Measurements from ENCODE around the gene EPHB1. TPM values are rescaled to one million over a fixed set of nuclear protein-coding genes. Genes with fewer than 3 reads are reported as not detected.
A peak's percentile ranks its signal among the peaks of the same experiment; 100 is the strongest.

EPHB1 gene
- total RNA-seq, 4 donors from 2014 or later: 0.30 to 5.3 (median 2.6) TPM

DNA sequence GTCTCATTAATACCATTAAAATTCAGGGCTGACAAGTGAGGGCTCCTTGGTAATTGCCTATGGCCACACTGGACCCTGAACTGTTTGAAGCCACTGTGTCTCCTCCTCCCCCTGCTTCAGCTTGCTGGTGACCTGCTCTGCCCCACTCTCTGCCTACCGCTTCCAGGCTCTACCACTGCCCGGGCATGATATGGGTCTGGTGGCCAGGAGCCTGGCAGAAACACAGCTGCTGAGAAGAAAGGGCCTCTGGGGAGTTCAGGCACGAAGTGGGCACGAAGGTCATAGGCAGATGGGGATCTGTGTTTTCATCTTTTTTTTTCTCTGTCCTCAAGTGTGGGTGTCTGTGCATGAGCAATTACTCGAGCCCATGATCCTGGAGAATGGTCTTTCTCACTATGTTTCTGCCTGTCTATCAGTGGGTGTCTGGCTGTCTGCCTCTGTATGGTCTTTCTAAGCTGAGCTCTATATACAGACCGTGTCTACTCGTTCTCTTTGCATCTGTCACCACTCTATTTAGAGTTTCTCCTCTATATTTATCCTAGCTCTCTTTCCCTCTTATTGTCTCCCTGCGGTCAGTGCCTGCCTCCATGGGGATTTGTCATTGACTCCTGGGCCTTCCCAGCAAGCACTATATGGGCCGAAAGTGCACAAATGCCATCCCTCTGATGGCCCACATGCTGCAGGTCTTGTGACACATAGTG lies 42.1 kb upstream of the EPHB1 start:
- Histone ChIP-seq H3K36me3 (no peaks in the 10 kb centered on the region), H3K27me3 (no peaks in the 10 kb centered on the region), H3K4me3 (no peak overlapping the region), H3K27ac (no peak overlapping the region), H3K4me1 (no peaks in the 10 kb centered on the region), H3K9me3 (no peaks in the 10 kb centered on the region)
- TF ChIP-seq POLR2A (IDR thresholded peaks at IDR 0.05): no peak
- TF ChIP-seq, protein P1, sequence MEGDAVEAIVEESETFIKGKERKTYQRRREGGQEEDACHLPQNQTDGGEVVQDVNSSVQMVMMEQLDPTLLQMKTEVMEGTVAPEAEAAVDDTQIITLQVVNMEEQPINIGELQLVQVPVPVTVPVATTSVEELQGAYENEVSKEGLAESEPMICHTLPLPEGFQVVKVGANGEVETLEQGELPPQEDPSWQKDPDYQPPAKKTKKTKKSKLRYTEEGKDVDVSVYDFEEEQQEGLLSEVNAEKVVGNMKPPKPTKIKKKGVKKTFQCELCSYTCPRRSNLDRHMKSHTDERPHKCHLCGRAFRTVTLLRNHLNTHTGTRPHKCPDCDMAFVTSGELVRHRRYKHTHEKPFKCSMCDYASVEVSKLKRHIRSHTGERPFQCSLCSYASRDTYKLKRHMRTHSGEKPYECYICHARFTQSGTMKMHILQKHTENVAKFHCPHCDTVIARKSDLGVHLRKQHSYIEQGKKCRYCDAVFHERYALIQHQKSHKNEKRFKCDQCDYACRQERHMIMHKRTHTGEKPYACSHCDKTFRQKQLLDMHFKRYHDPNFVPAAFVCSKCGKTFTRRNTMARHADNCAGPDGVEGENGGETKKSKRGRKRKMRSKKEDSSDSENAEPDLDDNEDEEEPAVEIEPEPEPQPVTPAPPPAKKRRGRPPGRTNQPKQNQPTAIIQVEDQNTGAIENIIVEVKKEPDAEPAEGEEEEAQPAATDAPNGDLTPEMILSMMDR (IDR thresholded peaks at IDR 0.05): no peak
- TF ChIP-seq EP300 (IDR thresholded peaks at IDR 0.05): no peak
- WGBS, 2 donors: 59 to 62% methylated on average over 9 of the region's 9 CpGs
- no peak for DNase-seq (ENCODE audit: low spot score in 2 of 2)

DNA sequence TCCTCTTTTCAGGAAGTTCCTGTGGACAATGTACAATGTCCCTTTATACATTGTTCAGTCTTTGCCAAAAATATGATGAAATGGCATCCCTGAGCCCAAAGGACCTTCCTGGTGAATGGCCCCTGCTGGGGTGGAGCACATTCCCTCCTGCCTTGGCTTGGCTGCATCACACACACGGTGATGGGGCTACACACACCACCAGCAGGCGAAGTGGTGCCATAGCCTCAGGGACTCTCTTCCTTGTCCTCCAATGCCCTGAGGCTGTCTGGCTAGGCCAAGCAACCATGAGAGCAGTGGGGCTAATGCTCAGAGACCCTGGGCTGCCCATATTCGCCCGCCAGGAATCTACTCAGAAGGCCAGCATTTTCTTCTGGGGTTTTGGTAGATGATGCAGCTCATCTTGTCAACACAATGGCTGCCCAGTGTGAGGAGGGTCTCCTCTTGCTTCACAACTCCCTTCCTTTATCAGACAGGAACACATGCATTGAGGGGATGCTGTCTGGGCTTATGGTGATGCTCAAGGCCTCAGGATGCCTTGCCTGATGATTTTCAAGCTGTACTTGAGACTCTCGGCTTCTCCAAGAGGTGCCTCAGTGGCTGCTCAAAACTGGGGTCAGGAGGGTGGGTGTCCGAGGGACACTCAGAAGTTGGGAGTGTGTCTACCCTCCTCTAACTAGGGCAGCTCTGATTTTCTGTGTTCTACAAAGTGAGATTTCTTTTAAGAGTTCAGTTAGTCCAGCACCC lies 40.9 kb upstream of the EPHB1 start:
- 64 to 69% methylated on average over 6 of the region's 6 CpGs for WGBS, 2 donors
- Histone ChIP-seq H3K4me1 (no peaks in the 10 kb centered on the region), H3K27me3 (no peaks in the 10 kb centered on the region), H3K9me3 (no peaks in the 10 kb centered on the region), H3K36me3 (no peaks in the 10 kb centered on the region), H3K27ac (no peak overlapping the region), H3K4me3 (no peak overlapping the region)
- TF ChIP-seq, protein P1 (IDR thresholded peaks at IDR 0.05): no peak
- no peak for TF ChIP-seq EP300 (IDR thresholded peaks at IDR 0.05)
- no peak for TF ChIP-seq POLR2A (IDR thresholded peaks at IDR 0.05)
- DNase-seq (ENCODE audit: low spot score in 2 of 2): no peak

DNA sequence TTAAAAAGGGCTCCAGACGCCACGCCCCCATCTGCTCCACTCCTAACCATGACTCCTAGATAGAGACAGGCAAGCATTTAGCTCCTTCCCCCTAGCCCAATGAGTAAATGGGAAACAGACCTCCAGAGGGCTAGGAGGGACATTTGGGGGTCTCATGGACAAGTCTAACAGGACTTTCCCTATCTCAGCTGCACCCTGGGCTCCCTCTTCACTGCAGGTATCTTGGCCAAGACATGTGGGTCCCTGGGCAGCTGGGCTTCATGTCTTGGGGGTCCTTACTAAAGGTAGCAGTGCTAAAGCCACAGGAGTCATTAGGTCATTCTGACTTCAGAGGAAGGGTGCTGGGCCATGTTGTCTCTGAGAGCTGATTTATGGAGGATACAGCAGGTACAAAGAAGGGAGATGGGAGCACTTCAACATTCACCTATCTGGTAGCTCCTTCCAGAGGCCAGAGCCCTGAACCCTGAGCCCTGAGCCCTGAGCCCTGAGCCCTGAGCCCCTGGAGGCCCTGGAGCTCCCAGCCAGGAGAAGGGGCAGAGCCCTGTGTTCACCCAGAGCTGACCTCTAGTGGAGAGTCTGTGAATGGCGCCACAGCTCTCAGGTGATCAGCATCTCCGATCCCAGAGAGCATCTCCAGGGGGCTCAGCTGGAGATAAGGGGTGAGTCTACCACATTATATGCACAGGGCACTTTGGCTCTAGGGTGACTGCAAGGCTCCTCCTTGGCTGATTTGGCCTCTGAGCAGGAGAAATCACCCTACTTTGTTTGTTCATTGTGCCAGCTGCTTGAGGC lies 40.1 kb upstream of the EPHB1 start:
- DNase-seq (ENCODE audit: low spot score in 2 of 2): peak in 1 of 2 donors; percentile 9
- Histone ChIP-seq H3K4me1 (no peaks in the 10 kb centered on the region), H3K36me3 (no peaks in the 10 kb centered on the region), H3K27ac (no peak overlapping the region), H3K9me3 (no peaks in the 10 kb centered on the region), H3K27me3 (no peaks in the 10 kb centered on the region), H3K4me3 (no peak overlapping the region)
- TF ChIP-seq, protein P1 (IDR thresholded peaks at IDR 0.05): peak in 3 of 5 experiments; percentile 10 to 28 (median 17)
- no peak for TF ChIP-seq EP300 (IDR thresholded peaks at IDR 0.05)
- no peak for TF ChIP-seq POLR2A (IDR thresholded peaks at IDR 0.05)
- 59 to 98% methylated on average over 2 to 4 of the region's 4 CpGs for WGBS, 2 donors

DNA sequence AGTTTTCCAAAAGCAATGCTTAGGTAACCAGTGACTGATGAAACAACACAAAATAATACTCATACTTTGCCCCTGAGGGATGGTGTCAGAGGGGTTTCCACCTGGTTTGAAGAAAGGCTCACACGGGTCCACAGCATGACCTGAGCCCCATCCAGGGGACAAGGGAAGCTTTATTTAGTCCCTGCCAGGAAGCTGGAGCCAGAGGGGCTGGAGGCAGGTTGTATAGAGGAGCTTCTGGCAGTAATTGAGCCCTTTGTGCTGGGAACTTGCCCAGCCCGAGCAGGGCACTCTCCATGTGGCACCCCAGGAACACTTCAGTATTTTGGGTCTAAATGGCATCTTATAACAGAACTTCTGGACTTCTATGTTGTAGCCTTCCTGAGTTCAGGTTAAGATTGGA lies 39.2 kb upstream of the EPHB1 start:
- Histone ChIP-seq H3K4me1 (no peaks in the 10 kb centered on the region), H3K4me3 (no peak overlapping the region), H3K36me3 (no peaks in the 10 kb centered on the region), H3K27ac (no peak overlapping the region), H3K9me3 (no peaks in the 10 kb centered on the region), H3K27me3 (no peaks in the 10 kb centered on the region)
- WGBS, 2 donors: 58 to 69% methylated on average over 2 of the region's 2 CpGs
- TF ChIP-seq POLR2A (IDR thresholded peaks at IDR 0.05) (no peak), EP300 (IDR thresholded peaks at IDR 0.05) (no peak)
- TF ChIP-seq, protein P1 (IDR thresholded peaks at IDR 0.05): no peak
- no peak for DNase-seq (ENCODE audit: low spot score in 2 of 2)
